Tibial nerve (tissue), 3 donors: Measurements from ENCODE around the gene MRI1.

Experiments used
- POLR2A ChIP-seq, 2 donors: fragments of 450-650 bp; IDR thresholded peaks; one replicate each; pipeline ENCODE4 v1.6.1; 2017; ENCODE audit warnings: antibody characterized with exemption in 2 of 2, mild to moderate bottlenecking in 2 of 2, moderate library complexity in 2 of 2
- TF ChIP-seq, protein P1 (sequence below), 5 experiments: fragments of 200-600 bp in 3 of 5; fragments of 450-650 bp in 2 of 5; sonication (generic) in 3 of 5; IDR thresholded peaks; one replicate each; pipeline ENCODE4 v1.5.1; 2016 to 2019; ENCODE audit warnings: antibody characterized with exemption in 5 of 5, mild to moderate bottlenecking in 3 of 5, moderate library complexity in 2 of 5

DNA sequence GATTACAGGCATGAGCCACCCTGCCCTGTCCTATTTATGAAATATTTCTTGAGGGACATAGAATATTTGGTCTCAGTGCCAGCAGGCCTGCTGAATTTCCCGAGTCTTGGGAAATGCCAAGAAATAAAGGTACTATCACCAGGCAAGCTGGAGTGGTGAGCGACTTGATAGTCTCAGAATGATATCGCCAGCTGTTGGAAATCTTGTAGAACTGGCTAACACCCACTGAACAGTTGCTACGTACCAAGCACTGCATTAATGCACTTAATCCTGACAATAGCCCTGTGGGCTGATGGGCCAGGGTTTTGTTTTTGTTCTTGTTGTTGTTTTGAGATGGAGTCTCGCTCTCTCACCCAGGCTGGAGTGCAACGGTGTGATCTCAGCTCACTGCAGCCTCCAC is 42.2 kb upstream of the MRI1 start:
- TF ChIP-seq, protein P1, sequence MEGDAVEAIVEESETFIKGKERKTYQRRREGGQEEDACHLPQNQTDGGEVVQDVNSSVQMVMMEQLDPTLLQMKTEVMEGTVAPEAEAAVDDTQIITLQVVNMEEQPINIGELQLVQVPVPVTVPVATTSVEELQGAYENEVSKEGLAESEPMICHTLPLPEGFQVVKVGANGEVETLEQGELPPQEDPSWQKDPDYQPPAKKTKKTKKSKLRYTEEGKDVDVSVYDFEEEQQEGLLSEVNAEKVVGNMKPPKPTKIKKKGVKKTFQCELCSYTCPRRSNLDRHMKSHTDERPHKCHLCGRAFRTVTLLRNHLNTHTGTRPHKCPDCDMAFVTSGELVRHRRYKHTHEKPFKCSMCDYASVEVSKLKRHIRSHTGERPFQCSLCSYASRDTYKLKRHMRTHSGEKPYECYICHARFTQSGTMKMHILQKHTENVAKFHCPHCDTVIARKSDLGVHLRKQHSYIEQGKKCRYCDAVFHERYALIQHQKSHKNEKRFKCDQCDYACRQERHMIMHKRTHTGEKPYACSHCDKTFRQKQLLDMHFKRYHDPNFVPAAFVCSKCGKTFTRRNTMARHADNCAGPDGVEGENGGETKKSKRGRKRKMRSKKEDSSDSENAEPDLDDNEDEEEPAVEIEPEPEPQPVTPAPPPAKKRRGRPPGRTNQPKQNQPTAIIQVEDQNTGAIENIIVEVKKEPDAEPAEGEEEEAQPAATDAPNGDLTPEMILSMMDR (IDR thresholded peaks at IDR 0.05) = no peak
- no peak for TF ChIP-seq POLR2A (IDR thresholded peaks at IDR 0.05)
